Pons (tissue), 1 donor: ENCODE data around the gene MTERF4.

ENCODE experiments used
- DNase-seq: peaks from one replicate; pipeline ENCODE4 v3.0.0-alpha.2; 2016; ENCODE audit warnings: low spot score

Gene MTERF4

DNA sequence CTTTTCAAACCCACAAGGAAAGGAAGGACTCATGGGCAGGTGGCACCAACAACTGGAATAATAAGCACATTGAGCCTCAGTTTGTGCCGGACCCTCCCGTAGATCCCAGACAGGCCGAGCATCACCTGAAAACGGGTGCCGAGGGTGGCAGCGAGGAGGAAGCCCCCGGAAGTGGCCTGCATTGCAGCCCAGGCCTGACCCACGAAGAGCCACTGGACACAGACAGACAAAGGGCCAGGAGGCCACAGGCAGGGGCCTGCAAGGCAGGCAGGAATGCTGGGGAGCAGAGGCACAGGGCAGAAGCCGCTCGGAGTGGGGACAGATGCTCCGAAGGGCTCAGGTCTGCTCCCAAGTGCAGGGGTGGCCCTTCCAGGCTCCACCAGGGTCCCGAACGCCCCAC lies 31.7 kb downstream of the MTERF4 start:
- no peak for DNase-seq

DNA sequence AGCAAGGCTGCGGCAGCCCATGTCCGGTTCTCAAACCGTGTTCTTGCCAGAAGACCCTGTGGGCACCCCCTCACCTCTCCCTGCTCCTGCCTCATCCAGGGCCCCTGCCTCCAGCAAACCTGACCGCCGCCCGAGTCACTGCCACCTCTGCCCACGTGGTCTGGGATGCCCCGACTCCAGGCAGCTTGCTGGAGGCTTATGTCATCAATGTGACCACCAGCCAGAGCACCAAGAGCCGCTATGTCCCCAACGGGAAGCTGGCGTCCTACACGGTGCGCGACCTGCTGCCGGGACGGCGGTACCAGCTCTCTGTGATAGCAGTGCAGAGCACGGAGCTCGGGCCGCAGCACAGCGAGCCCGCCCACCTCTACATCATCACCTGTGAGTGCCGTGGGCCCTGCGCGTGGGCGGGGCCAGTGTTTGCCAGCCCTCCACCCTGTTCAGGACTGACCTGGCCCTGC lies 32.2 kb downstream of the MTERF4 start:
- no peak for DNase-seq

DNA sequence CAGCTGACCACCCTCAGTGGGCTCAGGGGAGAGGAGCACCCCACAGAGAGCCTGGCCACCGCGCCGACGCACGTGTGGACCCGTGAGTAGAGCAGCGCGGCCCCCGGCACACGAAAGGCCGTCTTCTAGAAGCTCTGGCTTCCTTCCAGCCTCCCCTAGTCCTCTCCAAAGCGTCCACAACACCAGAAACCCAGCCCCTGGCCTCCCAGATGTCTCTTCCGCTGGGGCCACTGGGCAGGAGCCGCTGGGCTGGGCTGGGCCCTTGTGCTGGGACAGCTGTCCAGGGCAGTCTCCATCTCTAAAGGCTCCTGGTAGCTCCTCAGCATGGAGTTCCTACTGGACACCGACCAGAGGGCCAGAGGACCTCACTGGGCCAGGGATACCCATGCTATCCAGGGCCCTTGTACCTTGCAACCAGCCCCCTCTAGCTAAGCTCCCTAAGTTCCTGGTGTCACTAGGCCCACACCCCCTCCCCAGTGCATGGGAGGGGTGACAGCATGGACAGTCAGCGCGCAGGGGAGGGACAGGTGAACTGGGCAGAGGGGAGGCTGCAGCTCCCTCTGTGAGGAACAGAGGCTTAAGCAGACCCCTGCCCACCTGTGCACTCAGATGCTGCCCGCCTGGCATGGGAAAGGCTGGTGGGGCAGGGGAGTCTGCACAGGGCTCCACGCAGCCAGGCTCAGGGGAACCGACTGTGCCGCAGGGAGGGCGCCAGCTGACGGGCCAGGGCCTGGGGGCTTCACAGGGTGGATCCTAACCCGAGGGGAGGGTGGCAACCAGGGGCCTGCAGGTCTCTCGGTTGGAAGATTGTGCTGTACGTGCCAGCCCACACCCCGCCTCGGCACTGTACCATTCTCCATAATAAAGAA lies 32.9 kb downstream of the MTERF4 start:
- no peak for DNase-seq

DNA sequence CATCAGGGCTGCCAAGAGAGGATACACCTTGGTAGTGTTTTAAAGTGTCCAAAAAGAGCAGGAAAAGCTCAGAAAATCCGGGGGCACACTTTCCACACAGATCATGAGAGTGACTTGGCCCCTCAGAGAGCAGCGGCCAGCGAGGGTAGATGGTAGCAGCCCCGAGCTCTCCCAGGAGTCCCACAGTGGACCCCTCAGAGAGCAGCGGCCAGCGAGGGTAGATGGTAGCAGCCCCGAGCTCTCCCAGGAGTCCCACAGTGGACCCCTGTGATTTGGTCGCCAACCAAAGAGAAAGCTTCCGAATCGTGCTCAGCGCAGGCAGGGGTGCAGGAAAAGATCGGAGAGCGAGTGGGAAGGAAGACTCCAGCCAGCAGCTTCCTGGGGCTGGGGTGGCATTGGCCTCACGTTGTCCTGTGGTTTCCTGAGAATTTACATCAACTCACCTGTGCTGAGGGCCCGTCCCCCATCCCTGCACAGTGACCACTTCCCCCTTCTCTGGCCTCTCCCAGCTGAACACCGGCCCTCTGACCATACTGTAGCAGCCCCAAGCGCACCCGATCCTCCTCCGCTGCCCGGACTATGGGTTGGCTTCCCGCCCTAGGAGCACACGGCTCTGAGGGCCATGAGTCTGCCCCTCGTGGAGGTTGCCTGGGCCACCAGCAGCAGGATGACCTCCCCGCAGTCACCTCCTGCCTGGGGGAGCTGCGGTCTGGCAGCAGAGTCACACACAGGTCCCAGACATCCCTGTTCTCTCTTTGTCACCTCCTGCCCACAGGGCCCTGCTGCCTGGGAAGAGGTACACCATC lies 33.7 kb downstream of the MTERF4 start:
- DNase-seq: no peak

DNA sequence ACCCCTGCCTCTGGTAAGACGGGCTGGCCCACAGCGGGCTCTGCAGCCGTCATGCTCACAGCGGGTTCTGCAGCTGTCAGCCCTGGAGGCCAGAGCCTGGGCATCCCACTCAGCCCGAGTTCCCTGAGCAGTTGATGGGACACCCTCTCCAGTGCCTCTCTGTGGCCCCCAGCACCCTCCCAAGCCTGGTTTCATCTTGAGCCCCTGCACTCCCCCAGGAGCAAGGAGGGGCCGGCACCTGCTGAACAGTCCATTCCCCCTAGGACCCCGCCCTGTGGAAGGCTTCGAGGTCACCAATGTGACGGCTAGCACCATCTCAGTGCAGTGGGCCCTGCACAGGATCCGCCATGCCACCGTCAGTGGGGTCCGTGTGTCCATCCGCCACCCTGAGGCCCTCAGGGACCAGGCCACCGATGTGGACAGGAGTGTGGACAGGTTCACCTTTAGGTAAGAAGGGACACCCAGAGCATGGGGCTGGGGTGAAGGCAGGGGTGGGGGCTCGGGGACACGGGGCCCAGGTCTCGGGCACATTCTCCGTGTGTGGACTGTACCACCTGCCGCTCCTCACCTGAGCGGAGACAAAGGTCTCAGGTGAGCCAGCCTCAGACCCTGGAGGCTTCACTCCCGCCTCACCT lies 34.5 kb downstream of the MTERF4 start:
- DNase-seq: no peak

DNA sequence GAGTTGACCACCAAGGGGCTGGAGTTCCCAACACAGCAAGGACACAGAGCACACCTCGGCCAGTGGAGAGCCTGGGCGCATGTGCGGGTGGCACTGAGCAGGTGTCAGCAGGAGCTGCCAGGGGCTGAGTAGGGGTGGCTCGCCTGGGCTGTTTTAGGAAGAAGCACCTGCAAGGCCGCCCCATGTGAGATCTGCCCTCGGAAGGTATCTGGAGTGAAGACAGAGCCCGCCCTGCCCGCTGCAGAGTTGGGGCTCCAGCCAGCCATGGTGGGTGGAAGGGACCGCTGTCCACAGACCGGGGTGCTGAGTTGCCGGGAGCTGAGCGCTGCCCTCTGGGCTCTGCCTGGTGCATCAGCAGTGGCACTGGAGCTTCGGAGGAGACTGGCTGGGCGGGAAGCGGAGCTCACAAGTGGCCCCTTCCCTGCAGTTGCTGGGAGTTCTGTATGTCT lies 35.2 kb downstream of the MTERF4 start:
- no peak for DNase-seq

DNA sequence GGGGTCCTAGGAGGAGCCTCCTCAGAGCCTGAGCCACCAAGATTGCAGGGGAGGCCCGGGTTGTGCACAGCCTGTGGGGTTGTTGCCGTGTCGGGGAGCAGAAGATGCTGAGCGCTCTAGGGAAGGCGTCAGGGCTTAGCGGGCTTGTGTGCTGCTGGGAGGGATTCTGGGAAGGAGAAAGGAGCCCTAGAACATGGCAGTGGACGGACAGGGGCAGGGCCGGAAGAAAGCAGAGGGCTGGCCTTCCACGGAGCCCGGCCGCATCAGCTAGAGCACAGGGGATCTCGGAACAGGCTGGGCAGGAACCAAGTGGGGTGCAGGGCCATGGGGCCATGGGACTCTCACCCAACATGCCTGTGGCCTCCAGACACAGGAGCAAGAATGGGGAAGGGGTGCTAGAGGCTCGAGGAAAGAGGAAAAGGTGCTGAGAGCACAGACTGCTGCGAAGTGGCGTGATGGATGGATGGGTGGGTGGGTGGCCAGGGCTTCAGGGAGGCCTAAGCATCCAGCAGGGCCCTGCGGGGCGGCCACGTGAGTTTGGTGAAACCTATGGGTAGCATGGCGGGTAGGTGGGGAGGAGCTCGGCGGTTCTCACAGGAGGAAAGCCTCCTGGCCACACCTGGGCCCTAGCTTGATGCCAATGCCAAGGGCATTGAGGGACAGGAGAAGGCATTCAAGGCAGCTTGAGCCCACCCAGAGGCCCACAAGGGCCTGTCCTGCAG lies 35.8 kb downstream of the MTERF4 start:
- no peak for DNase-seq

DNA sequence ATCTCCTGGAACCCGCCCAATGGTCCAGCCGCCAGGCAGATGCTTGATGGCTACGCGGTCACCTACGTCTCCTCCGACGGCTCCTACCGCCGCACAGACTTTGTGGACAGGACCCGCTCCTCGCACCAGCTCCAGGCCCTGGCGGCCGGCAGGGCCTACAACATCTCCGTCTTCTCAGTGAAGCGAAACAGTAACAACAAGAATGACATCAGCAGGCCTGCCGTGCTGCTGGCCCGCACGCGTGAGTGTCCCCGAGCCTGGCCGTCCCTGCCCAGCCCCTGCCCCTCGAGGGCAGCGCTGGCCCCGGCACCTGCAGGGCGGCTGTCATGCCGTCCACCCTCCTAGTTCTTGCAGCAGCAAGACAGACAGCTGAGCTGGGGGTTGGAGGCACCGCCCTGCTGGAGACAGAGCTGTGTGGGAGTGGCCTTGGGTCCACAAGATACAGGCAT lies 36.7 kb downstream of the MTERF4 start:
- DNase-seq: no peak

DNA sequence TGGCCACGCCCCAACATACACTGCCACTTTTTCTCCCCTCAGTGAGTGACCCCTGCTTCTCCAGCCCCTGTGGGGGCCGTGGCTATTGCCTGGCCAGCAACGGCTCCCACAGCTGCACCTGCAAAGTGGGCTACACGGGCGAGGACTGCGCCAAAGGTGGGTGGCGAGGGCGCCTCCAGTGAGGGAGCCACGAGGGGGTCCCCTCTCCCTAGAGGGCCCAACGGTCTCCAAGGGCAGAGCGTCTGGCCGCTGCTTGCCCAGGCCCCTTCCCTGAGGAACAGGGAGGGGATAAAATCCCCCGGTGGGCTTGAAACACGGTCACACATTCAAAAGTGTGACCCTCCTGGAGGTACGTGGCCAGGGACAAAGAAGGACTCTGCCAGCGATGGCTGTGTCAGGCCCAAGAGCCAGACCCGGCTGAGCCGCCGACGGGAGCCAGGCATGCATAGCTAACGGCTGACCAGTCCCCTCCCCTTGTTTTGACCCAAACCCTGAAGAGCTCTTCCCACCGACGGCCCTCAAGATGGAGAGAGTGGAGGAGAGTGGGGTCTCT lies 37.2 kb downstream of the MTERF4 start:
- no peak for DNase-seq

DNA sequence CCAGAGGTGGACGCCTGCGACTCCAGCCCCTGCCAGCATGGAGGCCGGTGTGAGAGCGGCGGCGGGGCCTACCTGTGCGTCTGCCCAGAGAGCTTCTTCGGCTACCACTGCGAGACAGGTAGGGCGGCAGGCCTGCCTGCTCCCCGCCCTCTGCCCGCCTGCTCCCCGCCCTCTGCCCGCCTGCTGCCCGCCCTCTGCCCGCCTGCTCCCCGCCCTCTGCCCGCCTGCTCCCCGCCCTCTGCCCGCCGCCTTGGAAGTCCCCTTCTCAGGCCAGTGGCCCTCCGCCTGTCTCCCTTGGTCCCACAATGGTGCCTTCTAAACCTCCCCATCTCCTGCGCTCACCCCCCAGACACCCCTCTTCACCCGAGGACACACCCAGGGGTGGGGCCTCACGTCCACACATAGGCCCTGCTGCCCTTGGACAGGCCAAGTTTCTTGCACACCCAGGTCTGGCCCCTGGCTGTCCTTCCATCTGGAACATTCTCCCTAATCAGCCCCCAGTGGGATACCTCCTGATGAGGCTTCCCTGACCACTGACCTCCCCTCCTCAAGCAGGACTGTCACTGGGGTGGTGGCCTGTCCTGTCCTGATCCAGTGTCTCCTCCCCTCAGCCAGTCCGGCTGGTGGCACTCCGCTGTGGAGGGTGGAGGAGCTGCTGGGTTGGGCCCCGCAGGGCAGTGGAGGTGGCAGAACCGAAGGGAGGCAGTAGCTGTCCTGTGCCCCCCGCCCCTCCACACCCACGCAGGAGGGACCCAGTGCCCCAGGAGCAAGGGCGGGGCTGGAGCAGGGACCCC lies 37.9 kb downstream of the MTERF4 start:
- DNase-seq: no peak

DNA sequence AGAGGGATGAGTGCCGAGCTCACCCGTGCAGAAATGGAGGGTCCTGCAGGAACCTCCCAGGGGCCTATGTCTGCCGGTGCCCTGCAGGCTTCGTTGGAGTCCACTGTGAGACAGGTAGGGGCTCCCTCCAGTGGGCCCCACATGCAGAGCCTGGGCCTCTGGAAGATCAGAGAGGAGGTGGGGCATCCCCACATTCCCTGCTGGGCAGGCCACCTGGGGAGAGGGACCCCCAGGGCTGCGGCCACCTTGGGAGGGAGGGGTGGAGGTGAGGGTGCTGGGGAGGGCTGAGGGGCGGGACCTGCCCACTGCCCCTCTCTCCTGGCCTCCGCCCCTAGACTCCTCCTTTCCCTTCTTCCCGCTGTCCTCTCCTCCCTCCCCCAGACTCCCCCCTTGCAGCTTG lies 38.5 kb downstream of the MTERF4 start:
- DNase-seq: no peak

DNA sequence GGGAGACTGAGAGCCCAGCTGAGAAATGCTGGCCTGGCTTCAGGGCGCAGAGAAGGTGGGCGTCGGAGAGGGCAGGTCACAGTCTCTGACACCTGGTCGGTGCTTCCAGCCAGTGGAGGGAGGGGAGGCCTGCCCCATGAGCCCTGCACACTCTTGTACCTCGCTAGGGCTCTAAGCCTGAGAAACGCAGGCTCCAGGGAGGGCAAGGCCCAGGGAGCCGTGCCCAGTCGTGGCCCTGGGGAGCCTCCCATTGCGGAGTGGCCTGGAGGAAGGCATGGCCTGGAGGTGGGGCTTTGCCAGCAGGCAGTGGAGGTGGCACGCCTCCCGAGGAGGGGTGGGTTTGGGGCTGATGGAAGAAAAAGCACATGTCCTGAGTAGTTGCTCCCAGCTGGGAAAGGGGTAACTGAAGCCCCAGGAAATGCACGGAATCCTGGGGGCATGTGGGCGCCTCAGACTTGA lies 39.0 kb downstream of the MTERF4 start:
- no peak for DNase-seq

DNA sequence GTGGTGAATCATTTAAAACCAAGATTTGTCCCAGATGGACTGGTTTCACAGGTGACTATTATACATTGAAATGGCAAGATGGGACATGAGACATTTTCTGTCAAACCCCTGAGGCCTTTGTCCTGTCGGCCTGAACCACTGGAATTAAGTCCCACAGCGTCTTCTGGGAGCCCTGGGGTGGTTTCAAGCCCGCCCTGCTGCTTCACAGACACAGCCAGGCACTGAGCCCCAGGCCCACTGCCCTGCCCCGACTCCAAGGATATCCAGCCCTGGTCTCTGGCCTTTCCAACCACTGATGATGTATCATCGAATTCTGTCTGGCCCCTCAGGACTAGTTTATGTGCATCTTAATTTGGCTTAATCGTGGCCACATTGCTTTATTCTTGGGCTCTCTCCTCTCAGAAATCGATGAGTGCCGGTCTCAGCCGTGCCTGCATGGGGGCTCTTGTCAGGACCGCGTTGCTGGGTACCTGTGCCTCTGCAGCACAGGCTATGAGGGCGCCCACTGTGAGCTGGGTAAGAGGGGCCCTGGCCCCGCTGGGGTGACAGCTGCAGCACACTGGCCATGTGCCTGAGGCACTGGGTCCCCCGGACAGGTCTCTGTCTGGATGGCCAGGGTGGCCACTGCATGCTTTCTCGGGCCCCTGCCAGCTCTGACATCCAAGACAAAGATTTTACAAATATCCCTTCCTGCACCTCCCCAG lies 39.5 kb downstream of the MTERF4 start:
- DNase-seq: no peak

DNA sequence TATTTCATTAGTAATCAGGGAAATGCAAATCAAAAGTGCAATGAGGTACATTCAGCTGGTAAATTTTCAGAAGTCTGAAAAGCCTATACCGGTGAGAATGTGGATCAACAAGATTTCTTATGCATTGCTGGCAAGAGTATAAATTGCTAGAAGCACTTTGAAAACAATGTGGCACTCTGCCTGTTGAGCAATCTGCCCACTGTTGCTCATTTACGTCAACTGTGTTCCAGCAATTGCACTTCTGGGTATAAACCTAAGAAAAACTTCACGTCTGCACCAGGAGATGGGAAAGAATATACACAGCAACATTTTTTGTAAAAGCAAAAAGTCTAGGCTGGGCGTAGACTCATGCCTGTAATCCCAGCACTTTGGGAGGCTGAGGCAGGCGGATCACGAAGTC lies 40.8 kb downstream of the MTERF4 start:
- DNase-seq: no peak

DNA sequence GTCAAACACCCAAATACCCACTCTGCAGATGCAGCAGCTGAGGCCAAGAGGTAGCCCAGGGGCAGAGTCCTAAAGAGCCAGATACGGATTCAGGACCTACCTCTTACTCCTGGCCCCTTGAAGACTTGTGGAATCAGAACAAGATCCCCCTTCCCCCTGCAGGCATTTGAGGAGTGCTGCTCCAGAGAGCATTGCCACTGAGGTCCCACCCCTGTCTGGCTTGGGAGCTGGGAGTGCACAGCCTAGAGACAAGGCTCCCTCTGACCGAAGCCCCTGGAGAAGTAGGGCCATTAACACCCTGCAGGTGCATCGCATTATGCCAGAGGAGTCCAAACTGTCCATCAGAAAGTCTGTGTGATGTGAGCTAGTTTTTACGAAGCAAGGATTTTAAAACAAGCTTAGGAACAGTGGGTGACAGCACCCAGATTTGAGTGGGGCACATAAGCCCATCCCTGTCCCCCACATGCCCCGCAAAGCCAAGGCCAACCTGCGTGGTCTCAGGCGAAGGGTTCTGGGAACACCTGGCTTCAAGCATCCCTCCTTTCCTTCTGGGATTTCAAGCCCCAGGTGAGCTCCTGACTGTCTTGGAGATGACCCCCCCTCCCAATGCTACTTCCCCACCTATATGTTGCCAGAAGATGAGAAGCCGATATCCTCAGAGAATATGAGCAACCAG lies 48.4 kb downstream of the MTERF4 start:
- no peak for DNase-seq

DNA sequence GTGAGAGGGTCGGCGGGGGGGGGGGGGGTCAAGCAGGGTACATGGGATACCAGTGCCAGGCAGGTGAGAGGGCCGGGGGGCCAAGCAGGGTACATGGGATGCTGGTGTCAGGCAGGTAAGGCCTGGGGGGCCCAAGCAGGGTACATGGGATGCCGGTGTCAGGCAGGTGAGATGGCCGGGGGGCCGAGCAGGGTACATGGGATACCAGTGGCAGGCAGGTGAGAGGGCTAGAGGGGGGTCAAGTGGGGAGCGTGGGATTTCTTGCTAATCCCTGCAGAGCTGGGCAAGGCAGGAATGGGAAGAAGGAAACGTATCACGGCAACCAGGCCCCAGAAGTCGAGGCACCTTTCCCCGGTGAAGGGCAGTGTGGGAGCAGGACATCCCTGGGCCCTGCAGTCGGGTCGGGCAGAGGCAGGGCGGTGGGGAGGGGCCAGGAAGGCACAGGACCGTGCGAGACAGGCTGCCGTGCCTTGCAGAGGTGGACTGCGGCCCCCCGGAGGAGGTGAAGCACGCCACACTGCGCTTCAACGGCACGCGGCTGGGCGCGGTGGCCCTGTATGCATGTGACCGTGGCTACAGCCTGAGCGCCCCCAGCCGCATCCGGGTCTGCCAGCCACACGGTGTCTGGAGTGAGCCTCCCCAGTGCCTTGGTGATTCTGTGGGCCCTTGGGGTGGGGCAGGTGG lies 49.3 kb downstream of the MTERF4 start:
- DNase-seq: no peak

DNA sequence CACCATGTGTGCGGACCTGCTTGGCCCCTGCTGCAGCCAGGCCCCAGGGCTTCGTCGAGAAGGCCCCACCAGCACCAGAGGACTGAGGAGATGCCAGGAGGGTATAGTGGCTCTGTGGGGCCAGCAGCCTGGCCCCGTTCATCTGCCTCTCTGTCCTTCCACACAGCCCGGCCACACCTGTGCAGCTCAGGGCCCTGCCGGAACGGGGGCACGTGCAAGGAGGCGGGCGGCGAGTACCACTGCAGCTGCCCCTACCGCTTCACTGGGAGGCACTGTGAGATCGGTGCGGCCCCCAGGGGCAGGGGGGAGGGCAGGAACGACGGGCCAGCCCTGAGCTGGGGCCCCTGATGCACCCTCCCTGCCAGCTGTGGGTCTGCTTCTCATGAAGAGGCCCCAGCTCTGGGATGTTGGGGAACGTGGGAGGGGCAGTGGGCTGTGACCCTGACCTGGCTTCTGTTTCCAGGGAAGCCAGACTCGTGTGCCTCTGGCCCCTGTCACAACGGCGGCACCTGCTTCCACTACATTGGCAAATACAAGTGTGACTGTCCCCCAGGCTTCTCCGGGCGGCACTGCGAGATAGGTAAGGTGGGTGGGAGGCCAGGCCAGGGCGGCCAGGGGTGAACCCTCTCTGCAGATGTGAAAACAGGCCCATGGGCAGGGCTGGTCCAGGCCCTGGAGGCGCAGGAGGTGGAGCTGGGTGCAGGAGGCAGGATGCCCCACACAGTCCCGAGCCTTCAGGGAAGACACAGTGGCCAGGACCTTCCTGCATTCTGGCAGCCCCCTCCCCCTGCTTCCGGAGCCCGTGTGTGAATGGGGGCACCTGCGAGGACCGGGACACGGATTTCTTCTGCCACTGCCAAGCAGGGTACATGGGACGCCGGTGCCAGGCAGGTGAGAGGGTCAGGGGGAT lies 50.3 kb downstream of the MTERF4 start:
- DNase-seq: no peak
